SK-N-SH treated with all-trans-retinoic acid at 6 μM for 48 hours (cell line): Measurements from ENCODE around the gene AUH.

Experiments used
- ATAC-seq: fragments of 200-7000 bp; cut with Tn5 transposase; 3 replicates; pipeline ENCODE4 v1.9.1; 2020; ENCODE audit warnings: mild to moderate bottlenecking, moderate library complexity
- ARNTL ChIP-seq: fragments of 450-650 bp; formaldehyde crosslinking; IDR thresholded peaks from 2 replicates; pipeline ENCODE4 v1.5.0; 2020; ENCODE audit warnings: low read depth, mild to moderate bottlenecking, moderate library complexity, borderline replicate concordance
- BACH2 ChIP-seq: fragments of 250-450 bp; sonication (Bioruptor Pico); IDR thresholded peaks from 2 replicates; pipeline ENCODE4 v1.9.0; 2021; ENCODE audit warnings: mild to moderate bottlenecking, borderline replicate concordance
- CSDC2 ChIP-seq: fragments of 250-450 bp; sonication (Bioruptor Pico); IDR thresholded peaks from 2 replicates; pipeline ENCODE4 v1.5.0; 2020; ENCODE audit warnings: mild to moderate bottlenecking, moderate library complexity
- ESRRG ChIP-seq: fragments of 250-450 bp; sonication (Bioruptor Pico); IDR thresholded peaks from 2 replicates; pipeline ENCODE4 v1.6.1; 2021; ENCODE audit warnings: mild to moderate bottlenecking
- GLIS3 ChIP-seq: fragments of 250-450 bp; sonication (Bioruptor Pico); IDR thresholded peaks from 2 replicates; pipeline ENCODE4 v1.5.0; 2020; ENCODE audit warnings: mild to moderate bottlenecking, moderate library complexity
- ISL1 ChIP-seq: fragments of 250-450 bp; sonication (Bioruptor Pico); IDR thresholded peaks from 2 replicates; pipeline ENCODE4 v2.1.2; 2022; ENCODE audit warnings: mild to moderate bottlenecking, moderate library complexity
- OSR1 ChIP-seq: fragments of 250-450 bp; sonication (Bioruptor Pico); IDR thresholded peaks from 2 replicates; pipeline ENCODE4 v1.8.0; 2022; ENCODE audit warnings: moderate library complexity, mild to moderate bottlenecking, inconsistent platforms
- PPARA ChIP-seq: fragments of 250-450 bp; sonication (Bioruptor Pico); IDR thresholded peaks from 2 replicates; pipeline ENCODE4 v1.5.0; 2020; ENCODE audit warnings: mild to moderate bottlenecking, borderline replicate concordance
- SNAI2 ChIP-seq: fragments of 250-450 bp; sonication (Bioruptor Pico); IDR thresholded peaks from 2 replicates; pipeline ENCODE4 v1.5.0; 2020; ENCODE audit warnings: mild to moderate bottlenecking, moderate library complexity
- TCF4 ChIP-seq: fragments of 250-450 bp; sonication (Bioruptor Pico); IDR thresholded peaks from 2 replicates; pipeline ENCODE4 v1.8.0; 2021; ENCODE audit warnings: mild to moderate bottlenecking, moderate library complexity, borderline replicate concordance
- TOX ChIP-seq: fragments of 250-450 bp; sonication (Bioruptor Pico); IDR thresholded peaks from 2 replicates; pipeline ENCODE4 v1.8.0; 2021; ENCODE audit warnings: mild to moderate bottlenecking, moderate library complexity, borderline replicate concordance
- ZC3H10 ChIP-seq: fragments of 250-450 bp; sonication (Bioruptor Pico); IDR thresholded peaks from 2 replicates; pipeline ENCODE4 v1.5.1; 2021; ENCODE audit warnings: mild to moderate bottlenecking, moderate library complexity
- ZFP3 ChIP-seq: fragments of 250-450 bp; sonication (Bioruptor Pico); IDR thresholded peaks from 2 replicates; pipeline ENCODE4 v1.5.0; 2020; ENCODE audit warnings: mild to moderate bottlenecking, moderate library complexity
- ZFP30 ChIP-seq: fragments of 450-650 bp; formaldehyde crosslinking; IDR thresholded peaks from 2 replicates; pipeline ENCODE4 v1.5.0; 2022; ENCODE audit warnings: mild to moderate bottlenecking, moderate library complexity
- ZNF565 ChIP-seq: fragments of 450-650 bp; formaldehyde crosslinking; conservative IDR thresholded peaks from 2 replicates; pipeline ENCODE4 v1.5.0; 2020; ENCODE audit warnings: low read depth, mild to moderate bottlenecking, moderate library complexity
- ZNF70 ChIP-seq: fragments of 450-650 bp; formaldehyde crosslinking; IDR thresholded peaks from 2 replicates; pipeline ENCODE4 v1.5.0; 2020; ENCODE audit warnings: mild to moderate bottlenecking, moderate library complexity
- ZNF8 ChIP-seq: fragments of 450-650 bp; formaldehyde crosslinking; IDR thresholded peaks from 2 replicates; pipeline ENCODE4 v1.5.0; 2020; ENCODE audit warnings: mild to moderate bottlenecking, moderate library complexity
- TF ChIP-seq, protein P1 (sequence below): fragments of 250-450 bp; sonication (Bioruptor Pico); IDR thresholded peaks from 2 replicates; pipeline ENCODE4 v1.8.0; 2020; ENCODE audit warnings: mild to moderate bottlenecking, moderate library complexity, borderline replicate concordance
- TF ChIP-seq, protein P2 (sequence below): fragments of 250-450 bp; sonication (Bioruptor Pico); IDR thresholded peaks from 2 replicates; pipeline ENCODE4 v1.5.1; 2021; ENCODE audit warnings: mild to moderate bottlenecking, moderate library complexity
- TF ChIP-seq, protein P3 (sequence below): fragments of 250-450 bp; sonication (Bioruptor Pico); IDR thresholded peaks from 2 replicates; pipeline ENCODE4 v1.5.0; 2020; ENCODE audit warnings: mild to moderate bottlenecking, moderate library complexity
- TF ChIP-seq, protein P4 (sequence below): fragments of 250-450 bp; sonication (Bioruptor Pico); IDR thresholded peaks from 2 replicates; pipeline ENCODE4 v1.5.1; 2020; ENCODE audit warnings: low read depth, mild to moderate bottlenecking, moderate library complexity

AUH gene

DNA sequence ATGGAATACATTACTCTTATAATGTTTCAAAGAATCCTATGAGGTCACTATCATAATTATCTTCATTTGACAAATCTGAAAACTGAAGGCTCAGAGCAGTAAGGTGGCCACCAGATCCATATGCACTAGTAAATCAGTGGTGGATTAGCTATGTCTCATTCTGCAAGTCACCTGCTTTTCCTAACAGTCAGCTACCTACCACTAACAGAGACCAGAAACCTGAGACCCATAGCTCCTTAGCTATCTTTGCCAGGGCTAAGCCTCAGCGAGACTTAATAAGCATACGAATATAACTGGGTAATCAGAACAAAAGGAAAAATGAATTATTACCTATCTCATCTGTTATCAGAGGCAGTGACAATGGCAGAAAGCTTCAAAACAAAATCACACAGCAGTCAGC lies 118.7 kb downstream of the AUH start:
- no peak for ATAC-seq
- TF ChIP-seq ZNF70 = no peak
- TF ChIP-seq SNAI2 = no peak
- TF ChIP-seq GLIS3 (CRISPR knock-in tag) = no peak
- no peak for TF ChIP-seq ZNF565 (CRISPR knock-in tag)
- TF ChIP-seq TCF4 (CRISPR knock-in tag) = no peak
- TF ChIP-seq ZNF8 (CRISPR knock-in tag) = no peak
- TF ChIP-seq ISL1 = no peak
- no peak for TF ChIP-seq ESRRG (CRISPR knock-in tag)
- no peak for TF ChIP-seq ARNTL (CRISPR knock-in tag)
- no peak for TF ChIP-seq CSDC2 (CRISPR knock-in tag)
- TF ChIP-seq, protein P1, sequence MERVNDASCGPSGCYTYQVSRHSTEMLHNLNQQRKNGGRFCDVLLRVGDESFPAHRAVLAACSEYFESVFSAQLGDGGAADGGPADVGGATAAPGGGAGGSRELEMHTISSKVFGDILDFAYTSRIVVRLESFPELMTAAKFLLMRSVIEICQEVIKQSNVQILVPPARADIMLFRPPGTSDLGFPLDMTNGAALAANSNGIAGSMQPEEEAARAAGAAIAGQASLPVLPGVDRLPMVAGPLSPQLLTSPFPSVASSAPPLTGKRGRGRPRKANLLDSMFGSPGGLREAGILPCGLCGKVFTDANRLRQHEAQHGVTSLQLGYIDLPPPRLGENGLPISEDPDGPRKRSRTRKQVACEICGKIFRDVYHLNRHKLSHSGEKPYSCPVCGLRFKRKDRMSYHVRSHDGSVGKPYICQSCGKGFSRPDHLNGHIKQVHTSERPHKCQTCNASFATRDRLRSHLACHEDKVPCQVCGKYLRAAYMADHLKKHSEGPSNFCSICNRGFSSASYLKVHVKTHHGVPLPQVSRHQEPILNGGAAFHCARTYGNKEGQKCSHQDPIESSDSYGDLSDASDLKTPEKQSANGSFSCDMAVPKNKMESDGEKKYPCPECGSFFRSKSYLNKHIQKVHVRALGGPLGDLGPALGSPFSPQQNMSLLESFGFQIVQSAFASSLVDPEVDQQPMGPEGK = no peak
- no peak for TF ChIP-seq TOX (CRISPR knock-in tag)
- TF ChIP-seq ZFP30 = no peak
- TF ChIP-seq, protein P2, sequence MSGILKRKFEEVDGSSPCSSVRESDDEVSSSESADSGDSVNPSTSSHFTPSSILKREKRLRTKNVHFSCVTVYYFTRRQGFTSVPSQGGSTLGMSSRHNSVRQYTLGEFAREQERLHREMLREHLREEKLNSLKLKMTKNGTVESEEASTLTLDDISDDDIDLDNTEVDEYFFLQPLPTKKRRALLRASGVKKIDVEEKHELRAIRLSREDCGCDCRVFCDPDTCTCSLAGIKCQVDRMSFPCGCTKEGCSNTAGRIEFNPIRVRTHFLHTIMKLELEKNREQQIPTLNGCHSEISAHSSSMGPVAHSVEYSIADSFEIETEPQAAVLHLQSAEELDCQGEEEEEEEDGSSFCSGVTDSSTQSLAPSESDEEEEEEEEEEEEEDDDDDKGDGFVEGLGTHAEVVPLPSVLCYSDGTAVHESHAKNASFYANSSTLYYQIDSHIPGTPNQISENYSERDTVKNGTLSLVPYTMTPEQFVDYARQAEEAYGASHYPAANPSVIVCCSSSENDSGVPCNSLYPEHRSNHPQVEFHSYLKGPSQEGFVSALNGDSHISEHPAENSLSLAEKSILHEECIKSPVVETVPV = no peak
- no peak for TF ChIP-seq ZFP3 (CRISPR knock-in tag)
- TF ChIP-seq, protein P3, sequence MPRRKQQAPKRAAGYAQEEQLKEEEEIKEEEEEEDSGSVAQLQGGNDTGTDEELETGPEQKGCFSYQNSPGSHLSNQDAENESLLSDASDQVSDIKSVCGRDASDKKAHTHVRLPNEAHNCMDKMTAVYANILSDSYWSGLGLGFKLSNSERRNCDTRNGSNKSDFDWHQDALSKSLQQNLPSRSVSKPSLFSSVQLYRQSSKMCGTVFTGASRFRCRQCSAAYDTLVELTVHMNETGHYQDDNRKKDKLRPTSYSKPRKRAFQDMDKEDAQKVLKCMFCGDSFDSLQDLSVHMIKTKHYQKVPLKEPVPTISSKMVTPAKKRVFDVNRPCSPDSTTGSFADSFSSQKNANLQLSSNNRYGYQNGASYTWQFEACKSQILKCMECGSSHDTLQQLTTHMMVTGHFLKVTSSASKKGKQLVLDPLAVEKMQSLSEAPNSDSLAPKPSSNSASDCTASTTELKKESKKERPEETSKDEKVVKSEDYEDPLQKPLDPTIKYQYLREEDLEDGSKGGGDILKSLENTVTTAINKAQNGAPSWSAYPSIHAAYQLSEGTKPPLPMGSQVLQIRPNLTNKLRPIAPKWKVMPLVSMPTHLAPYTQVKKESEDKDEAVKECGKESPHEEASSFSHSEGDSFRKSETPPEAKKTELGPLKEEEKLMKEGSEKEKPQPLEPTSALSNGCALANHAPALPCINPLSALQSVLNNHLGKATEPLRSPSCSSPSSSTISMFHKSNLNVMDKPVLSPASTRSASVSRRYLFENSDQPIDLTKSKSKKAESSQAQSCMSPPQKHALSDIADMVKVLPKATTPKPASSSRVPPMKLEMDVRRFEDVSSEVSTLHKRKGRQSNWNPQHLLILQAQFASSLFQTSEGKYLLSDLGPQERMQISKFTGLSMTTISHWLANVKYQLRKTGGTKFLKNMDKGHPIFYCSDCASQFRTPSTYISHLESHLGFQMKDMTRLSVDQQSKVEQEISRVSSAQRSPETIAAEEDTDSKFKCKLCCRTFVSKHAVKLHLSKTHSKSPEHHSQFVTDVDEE (CRISPR knock-in tag) = no peak
- TF ChIP-seq, all 23 proteins: peak for 0

DNA sequence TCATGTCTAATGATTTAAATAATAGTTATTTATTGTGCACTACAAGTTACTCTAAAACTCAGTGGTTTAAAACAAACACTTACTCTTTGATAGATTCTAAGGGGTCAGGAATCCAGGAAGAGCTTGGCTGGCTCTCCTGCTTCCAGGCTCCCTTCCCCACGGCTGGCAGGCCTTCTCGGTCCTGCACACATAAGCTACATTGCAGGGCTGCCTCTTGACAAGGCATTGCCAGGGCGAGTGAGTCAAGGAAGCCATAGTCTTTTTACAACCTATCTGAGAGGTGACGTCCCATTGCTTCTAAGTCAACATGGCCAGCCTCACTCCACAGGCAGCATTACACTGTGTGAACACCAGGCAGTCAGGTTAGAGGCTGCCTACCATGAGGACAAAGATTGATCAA lies 119.8 kb downstream of the AUH start:
- no peak for ATAC-seq

DNA sequence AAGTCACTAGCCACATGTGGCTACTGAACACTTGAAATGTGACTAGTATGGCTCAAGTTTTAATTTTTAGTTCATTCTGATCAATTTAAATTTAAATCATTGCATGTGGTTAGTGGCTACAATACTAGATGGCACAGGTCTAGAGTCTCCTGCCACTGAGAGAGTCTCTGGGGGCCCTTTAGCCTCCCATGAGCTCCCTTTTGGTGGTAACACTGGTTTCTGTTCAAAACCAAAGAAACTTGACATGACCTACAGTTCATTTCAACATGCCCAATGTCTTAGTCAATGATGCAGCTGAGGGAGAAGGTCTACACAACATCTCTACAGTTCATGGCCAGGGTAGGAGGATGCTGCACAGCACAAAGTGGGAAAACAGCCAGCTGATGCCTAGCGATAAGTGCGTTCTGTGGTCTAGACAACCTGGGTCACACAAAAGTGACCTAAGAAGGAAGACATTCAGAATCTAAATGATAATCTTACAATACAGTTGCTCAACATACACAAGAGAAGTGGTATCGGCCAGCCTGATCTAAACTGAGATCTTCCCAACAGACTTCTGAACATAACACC lies 121.0 kb downstream of the AUH start:
- ATAC-seq = no peak
- TF ChIP-seq OSR1 (CRISPR knock-in tag) = no peak
- no peak for TF ChIP-seq ARNTL (CRISPR knock-in tag)
- TF ChIP-seq PPARA (CRISPR knock-in tag) = no peak
- TF ChIP-seq CSDC2 (CRISPR knock-in tag) = no peak
- no peak for TF ChIP-seq BACH2
- no peak for TF ChIP-seq TCF4 (CRISPR knock-in tag)
- no peak for TF ChIP-seq ZFP30
- TF ChIP-seq ISL1 = no peak
- TF ChIP-seq GLIS3 (CRISPR knock-in tag) = no peak
- no peak for TF ChIP-seq ESRRG (CRISPR knock-in tag)
- TF ChIP-seq, protein P1 = no peak
- no peak for TF ChIP-seq ZC3H10 (CRISPR knock-in tag)
- no peak for TF ChIP-seq ZNF565 (CRISPR knock-in tag)
- TF ChIP-seq, all 23 proteins: peak for 0

More for the DNA sequence above, 119.8 kb downstream of the AUH start:
- no peak for TF ChIP-seq GLIS3 (CRISPR knock-in tag)

DNA sequence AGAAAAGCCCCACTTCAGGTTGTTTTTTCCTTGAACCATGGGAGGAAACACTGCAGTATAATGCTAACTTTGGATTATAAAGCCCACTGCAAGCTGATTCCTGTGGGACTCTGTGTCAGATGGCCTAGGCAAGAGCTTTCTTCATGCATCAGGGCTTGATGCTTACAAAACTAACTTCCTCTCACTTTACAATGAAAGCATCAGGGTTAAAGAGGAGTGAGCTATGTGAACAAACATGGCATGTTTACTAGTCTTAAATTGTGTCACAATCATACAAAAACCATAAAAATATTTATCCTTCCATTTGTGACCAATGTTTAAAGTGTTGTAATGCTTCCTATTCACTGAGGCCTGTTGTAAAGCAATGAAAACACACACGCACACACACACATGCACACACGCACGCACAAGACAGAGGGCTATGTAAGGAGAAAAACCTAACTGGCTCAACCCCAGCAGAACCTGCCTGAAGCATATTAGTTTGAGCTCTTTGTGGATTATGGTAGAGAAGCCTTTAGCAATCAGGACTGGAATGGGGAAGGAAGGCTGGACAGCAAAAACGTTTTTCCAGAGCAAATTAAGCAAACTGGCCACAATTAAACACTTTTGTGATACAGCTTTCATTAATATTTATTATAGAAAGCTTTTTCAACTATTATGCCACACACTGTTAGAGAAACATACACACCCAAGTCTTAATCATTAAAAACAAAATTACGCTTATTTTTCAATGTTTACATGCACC lies 122.2 kb downstream of the AUH start:
- no peak for ATAC-seq
- TF ChIP-seq ZFP30 (no peak), ZNF70 (no peak), ZNF8 (CRISPR knock-in tag) (no peak), TOX (CRISPR knock-in tag) (no peak), ARNTL (CRISPR knock-in tag) (no peak)
- TF ChIP-seq, protein P4, sequence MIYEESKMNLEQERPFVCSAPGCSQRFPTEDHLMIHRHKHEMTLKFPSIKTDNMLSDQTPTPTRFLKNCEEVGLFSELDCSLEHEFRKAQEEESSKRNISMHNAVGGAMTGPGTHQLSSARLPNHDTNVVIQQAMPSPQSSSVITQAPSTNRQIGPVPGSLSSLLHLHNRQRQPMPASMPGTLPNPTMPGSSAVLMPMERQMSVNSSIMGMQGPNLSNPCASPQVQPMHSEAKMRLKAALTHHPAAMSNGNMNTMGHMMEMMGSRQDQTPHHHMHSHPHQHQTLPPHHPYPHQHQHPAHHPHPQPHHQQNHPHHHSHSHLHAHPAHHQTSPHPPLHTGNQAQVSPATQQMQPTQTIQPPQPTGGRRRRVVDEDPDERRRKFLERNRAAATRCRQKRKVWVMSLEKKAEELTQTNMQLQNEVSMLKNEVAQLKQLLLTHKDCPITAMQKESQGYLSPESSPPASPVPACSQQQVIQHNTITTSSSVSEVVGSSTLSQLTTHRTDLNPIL (CRISPR knock-in tag) = no peak
- TF ChIP-seq, all 23 proteins: peak for 0
